ENCODE results near the gene ZNF532. TPM values are rescaled to one million over a fixed set of nuclear protein-coding genes. Genes with fewer than 3 reads are reported as not detected.

The ZNF532 gene
- total RNA-seq, 1 donor from 2014 or later = 0.96 TPM

- intact Hi-C loops (cut with micrococcal nuclease) = no loop called here
These were observed 106.5 kb downstream of the ZNF532 start for GRCh38 chr18:58970943-58971790.

GRCh38 chr18:58975296-58975695, 110.6 kb downstream of the ZNF532 start:
- intact Hi-C loops (cut with micrococcal nuclease) = no loop called here

- intact Hi-C loops (cut with micrococcal nuclease) = no loop called here
These were observed 111.1 kb downstream of the ZNF532 start for GRCh38 chr18:58975781-58976180.

GRCh38 chr18:58977223-58977622, 112.5 kb downstream of the ZNF532 start:
- intact Hi-C loops (cut with micrococcal nuclease) = no loop called here

- intact Hi-C loops (cut with micrococcal nuclease) = no loop called here
These were observed 113.1 kb downstream of the ZNF532 start for GRCh38 chr18:58977801-58978200.

DNA sequence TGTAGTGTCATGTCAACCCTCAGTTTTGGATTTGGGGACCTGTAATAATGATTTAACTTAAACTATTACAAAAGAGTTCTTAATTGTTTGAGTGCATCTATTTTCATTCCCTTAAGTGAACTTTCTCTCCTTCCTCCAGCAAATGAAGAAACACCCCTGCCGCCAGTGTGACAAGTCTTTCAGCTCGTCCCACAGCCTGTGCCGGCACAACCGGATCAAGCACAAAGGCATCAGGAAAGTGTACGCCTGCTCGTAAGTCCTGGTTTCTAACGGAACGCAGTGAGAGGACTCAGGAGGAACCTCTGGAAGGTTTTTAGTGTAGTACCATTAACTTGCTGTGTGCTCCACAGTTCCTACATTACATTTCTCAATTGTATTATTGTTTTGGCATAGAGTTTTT, 114.2 kb downstream of the ZNF532 start:
- intact Hi-C loops (cut with micrococcal nuclease) = no loop called here

DNA sequence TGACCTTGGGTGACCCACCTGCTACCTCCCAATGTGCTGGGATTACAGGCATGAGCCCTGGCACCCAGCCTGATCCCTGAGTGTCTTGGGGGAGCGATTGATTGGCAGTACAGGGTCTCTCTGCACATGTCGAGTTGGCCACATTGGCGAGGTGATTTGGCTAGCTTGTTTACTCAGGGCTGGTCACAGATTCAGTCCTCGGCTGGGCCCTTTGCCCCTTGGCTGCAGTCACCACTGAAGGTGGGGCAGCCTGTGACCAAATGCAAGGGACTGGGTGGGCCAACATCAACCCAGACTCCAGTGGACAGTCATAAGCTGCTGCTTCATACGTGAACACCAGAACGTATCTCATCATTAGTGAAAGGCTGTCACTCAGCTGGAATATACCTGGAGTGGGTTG, 114.9 kb downstream of the ZNF532 start:
- intact Hi-C loops (cut with micrococcal nuclease) = no loop called here

GRCh38 chr18:58980991-58981390, 116.3 kb downstream of the ZNF532 start:
- intact Hi-C loops (cut with micrococcal nuclease) = no loop called here

GRCh38 chr18:58983260-58984155, 118.8 kb downstream of the ZNF532 start:
- intact Hi-C loops (cut with micrococcal nuclease) = no loop called here

GRCh38 chr18:58988600-58988999, 123.9 kb downstream of the ZNF532 start:
- intact Hi-C loops (cut with micrococcal nuclease) = no loop called here

GRCh38 chr18:58989184-58989759, 124.6 kb downstream of the ZNF532 start:
- intact Hi-C loops (cut with micrococcal nuclease) = no loop called here

DNA sequence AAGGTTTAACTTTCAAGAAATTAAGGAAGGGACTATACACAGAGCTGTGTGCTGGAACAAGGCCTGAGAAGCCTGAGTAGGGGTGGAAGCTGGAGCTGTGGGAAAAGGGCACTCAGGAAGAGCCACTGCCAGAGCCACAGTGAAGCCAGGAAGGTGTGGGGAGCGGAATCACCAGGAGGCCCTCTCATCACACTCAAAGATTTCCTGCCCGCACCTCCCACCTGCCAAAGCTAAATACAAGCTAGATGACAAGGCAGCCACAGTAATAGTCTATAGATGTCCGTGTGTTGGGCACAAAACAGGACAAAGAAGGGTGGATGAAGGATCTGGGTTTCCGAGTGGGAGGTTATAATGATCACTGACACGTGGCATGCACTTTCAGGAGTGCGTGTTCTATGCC, 126.0 kb downstream of the ZNF532 start:
- intact Hi-C loops (cut with micrococcal nuclease) = no loop called here

DNA sequence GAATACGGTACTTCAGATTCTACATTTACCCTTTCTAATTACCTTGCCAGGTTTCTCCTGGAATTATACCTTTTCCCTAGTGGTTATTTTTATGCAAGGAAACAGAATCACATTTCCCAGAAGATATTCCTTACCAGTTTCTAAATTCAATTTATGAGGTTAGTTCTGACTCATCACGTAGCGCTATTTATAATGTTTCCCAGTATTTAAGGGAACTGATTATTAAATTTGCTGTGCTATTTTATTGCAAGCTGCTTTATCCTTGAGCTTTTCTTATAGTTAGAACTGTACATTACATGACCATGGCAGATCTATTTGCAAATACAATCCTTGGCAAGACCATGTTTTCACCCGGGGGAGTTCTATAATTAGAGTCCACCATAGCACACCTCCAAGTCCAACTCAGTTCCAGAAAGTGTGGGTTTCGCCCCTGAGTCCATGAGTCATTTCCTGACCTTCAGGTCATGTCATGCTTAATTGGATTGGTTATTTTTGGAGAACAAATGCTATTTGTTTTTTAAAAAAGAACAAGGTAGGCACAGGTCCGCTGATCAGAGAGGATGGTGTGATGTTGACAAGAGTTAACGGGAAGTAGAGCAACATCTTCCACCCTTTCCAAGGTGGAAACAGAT, 126.6 kb downstream of the ZNF532 start:
- intact Hi-C loops (cut with micrococcal nuclease) = no loop called here

DNA sequence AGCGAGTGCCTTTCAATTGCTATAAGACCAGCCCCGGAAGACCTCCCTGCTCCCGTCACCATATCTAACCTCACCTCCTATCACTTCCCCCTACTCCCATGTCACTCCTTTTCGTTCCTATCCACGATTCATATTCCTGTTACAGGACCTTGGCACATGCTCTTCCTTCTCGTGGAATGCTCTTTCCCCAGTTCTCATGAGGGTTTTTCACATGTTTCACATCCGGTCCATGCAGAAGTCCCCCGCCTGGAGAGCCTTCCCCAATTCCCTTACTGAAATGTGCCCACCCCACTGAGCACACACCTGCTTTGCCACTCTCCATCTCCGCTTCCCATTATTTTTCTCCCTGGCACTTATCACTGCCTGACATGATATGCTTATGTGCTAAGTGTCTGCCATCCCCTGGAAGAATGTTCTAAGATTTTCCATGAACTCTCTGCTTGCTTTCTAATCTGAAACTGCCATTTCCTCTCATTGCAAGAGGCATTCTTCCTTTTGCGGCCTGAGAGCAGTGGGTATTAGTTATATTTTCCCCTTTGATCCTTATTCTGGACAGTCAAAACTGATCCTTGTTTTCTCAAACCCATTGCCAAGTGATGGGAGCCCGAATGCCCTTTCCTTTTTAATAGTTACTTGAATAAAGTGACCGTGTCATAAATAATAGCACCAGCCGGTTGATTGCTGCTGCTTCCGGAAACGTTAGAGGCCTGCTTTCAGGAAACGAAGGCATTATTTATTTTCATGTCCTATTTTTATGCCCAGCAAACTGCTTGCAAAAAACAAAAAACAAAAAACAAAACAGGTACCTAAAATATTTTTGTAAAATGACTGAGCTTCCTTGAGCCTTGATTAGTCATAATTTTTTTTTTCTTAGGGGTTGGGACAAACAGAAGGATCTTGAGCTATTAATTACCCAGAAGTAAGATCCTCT, 127.9 kb downstream of the ZNF532 start:
- intact Hi-C loops (cut with micrococcal nuclease) = no loop called here

DNA sequence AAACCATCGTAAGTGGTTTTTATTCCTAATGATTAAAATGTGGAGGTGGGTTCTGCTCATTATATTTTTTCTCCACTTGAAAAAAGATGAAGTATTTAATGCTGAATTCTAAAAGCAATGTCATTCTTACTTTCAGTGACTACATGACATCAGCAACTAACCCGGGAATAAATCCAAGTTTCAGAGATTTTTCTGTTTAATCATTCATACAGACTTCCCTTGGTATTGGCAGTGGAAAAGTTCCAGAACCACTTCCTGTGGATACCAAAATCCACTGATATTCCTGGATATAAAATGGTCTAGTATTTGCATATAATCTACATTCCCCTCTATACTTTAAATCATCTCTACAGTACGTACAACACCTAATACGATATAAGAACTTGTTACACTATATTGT, 128.6 kb downstream of the ZNF532 start:
- intact Hi-C loops (cut with micrococcal nuclease) = no loop called here

DNA sequence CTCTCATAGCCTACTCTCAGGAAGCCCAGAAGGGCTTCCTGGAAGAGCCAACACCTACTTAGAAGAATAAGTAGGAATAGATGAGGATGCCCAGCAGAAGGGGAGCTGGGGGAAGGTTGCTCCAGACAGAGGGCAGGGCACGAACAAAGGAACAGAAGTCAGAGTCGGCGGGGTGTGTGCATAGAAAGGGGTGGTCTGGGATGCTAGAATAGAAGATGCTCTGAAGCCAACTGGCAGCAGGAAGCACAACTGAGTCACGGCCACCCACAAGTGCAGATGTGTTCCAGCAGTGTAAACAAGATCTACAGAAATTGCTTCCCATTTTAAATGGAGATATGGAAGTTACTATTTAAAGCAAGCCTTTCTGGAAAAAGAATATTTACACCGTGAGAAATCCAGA, 131.0 kb downstream of the ZNF532 start:
- intact Hi-C loops (cut with micrococcal nuclease) = no loop called here

DNA sequence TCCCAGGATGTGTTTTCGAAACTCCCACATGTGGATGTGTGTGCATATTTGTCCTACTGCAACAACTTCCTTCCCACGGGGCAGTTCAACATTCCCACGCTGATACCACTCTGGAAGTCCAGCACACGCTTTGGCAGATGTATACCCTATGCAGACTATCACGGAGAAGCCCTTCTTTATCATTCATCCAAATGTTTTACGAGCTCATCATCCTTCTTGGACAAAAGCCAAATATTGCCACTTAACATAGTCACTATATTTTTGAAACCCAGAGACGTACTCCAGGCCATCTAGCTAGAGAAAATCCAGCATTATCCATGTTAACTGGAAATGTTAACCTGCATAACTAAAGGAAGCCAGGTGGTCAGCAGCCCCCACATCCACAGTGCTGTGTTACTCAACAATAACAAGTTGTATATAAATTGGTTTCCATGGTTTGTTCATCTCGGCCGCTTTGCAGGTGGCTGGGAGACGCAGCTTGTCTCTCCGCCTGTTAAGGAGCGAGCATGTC, 131.5 kb downstream of the ZNF532 start:
- intact Hi-C loops (cut with micrococcal nuclease) = no loop called here

DNA sequence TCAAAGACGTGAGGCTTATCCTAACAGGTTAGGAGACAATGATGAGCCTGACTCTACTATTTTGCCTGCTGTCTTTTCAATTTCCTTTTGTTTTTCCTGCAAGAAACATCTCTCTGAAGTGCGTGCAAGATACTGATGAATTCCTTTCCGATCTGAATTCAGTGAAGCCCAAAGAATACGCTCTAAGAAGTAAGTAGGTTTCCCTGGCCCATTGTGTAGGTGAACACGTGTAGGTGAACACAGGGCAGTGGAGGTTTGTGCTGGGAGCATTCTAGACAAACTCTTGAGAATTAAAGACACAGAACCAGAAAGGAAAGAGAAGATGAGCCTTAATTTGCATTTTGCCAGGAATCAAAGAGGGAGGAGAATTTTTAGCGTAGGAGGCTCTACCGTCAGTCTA, 132.0 kb downstream of the ZNF532 start:
- intact Hi-C loops (cut with micrococcal nuclease) = no loop called here

GRCh38 chr18:58997811-58998337, 133.2 kb downstream of the ZNF532 start:
- intact Hi-C loops (cut with micrococcal nuclease) = no loop called here

All from T-helper 1 cell treated with Interleukin-12 subunit alpha and Interleukin-12 subunit beta and Interleukin-4 antibody, amounts not matched to agents 30 ng/mL and 1 ng/mL, for 36 hours (primary cell).